Mammary epithelial cell (primary cell): Measurements from ENCODE around the gene ARHGEF10L.

Experiments used
- EZH2 ChIP-seq: IDR thresholded peaks from 2 replicates; pipeline ENCODE4 v1.6.1; 2012; ENCODE audit warnings: low read length, inconsistent platforms, borderline replicate concordance
- TF ChIP-seq, protein P1 (sequence below), 2 donors: IDR thresholded peaks in 1 of 2; conservative IDR thresholded peaks in 1 of 2; 2 replicates each; pipeline ENCODE4 v1.5.1; 2011 to 2012; ENCODE audit warnings: inconsistent platforms in 2 of 2, low read length in 2 of 2, mild to moderate bottlenecking in 2 of 2, control low read depth in 1 of 2, low read depth in 1 of 2; ENCODE audit not compliant: insufficient read depth in 1 of 2; ENCODE audit errors: extremely low read depth in 1 of 2

DNA sequence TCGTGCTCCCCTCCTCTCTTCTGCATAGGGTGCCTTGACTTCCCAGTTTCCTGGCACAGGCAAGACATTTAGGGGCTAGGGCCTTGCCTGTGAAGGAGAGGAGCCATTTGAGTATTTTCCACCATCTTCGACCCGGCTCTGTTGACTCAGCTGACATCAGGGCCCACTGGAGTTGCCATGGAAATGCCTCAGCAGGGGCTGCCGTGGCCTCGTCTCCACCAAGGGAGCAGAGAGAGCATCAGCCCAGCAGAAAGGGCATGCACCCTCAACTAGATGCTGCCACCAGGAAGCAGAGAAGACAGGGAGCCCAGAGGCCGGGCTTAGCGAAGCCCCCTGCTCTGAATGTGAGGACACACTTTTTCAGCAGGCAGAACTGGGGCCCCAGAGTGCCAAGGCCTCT is 113.8 kb downstream of the ARHGEF10L start:
- TF ChIP-seq, protein P1, sequence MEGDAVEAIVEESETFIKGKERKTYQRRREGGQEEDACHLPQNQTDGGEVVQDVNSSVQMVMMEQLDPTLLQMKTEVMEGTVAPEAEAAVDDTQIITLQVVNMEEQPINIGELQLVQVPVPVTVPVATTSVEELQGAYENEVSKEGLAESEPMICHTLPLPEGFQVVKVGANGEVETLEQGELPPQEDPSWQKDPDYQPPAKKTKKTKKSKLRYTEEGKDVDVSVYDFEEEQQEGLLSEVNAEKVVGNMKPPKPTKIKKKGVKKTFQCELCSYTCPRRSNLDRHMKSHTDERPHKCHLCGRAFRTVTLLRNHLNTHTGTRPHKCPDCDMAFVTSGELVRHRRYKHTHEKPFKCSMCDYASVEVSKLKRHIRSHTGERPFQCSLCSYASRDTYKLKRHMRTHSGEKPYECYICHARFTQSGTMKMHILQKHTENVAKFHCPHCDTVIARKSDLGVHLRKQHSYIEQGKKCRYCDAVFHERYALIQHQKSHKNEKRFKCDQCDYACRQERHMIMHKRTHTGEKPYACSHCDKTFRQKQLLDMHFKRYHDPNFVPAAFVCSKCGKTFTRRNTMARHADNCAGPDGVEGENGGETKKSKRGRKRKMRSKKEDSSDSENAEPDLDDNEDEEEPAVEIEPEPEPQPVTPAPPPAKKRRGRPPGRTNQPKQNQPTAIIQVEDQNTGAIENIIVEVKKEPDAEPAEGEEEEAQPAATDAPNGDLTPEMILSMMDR (conservative IDR thresholded peaks at IDR 0.05 in 1 of 2, IDR thresholded peaks at IDR 0.05 in 1 of 2; ENCODE audit: extremely low read depth in 1 of 2, insufficient read depth in 1 of 2, low read depth in 1 of 2, low read length in 2 of 2), result no peak
- TF ChIP-seq EZH2, result no peak
